ENCODE results near the gene NWD2. TPM values are rescaled to one million over a fixed set of nuclear protein-coding genes. Genes with fewer than 3 reads are reported as not detected.

NWD2 gene
- total and polyA plus RNA-seq, 7 donors: under 0.01 to 2.3 (median 0.35) TPM

DNA sequence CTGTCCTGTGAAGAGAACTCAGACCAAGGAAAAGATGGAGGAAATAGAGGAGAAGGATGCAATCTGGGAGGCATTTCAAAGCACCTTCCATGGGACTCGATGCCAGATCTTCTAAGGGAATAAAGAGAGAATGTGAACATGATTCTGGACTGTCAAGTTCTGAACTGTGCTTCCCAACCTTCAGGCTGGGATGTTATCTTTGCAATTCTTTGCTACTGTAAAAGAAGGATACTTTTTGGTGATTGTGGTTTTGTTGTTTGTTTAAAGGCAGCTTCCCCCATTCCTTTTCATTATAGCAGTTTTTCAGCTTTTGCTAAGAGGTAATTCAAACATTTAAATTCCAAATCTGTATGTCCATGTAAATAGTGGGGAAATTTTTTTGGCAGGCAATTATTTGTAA, 217.3 kb downstream of the NWD2 start:
- Histone ChIP-seq H3K4me3 (no peak overlapping the region), H3K36me3 (no peaks in the 10 kb centered on the region), H3K27ac (no peak overlapping the region), H3K27me3 (peaks cover 0 to 4% (median 0%) of the 10 kb centered on the region in 3 donors), H3K4me1 (no peaks in the 10 kb centered on the region), H3K9me3 (no peaks in the 10 kb centered on the region)
- no peak for DNase-seq
- TF ChIP-seq POLR2A (IDR thresholded peaks at IDR 0.05): no peak
- no peak for TF ChIP-seq EP300 (IDR thresholded peaks at IDR 0.05)
- no peak for TF ChIP-seq POLR2AphosphoS5 (IDR thresholded peaks at IDR 0.05)
- TF ChIP-seq, protein P1, sequence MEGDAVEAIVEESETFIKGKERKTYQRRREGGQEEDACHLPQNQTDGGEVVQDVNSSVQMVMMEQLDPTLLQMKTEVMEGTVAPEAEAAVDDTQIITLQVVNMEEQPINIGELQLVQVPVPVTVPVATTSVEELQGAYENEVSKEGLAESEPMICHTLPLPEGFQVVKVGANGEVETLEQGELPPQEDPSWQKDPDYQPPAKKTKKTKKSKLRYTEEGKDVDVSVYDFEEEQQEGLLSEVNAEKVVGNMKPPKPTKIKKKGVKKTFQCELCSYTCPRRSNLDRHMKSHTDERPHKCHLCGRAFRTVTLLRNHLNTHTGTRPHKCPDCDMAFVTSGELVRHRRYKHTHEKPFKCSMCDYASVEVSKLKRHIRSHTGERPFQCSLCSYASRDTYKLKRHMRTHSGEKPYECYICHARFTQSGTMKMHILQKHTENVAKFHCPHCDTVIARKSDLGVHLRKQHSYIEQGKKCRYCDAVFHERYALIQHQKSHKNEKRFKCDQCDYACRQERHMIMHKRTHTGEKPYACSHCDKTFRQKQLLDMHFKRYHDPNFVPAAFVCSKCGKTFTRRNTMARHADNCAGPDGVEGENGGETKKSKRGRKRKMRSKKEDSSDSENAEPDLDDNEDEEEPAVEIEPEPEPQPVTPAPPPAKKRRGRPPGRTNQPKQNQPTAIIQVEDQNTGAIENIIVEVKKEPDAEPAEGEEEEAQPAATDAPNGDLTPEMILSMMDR (IDR thresholded peaks at IDR 0.05): no peak
- WGBS, 2 donors: 73 to 87% methylated on average over 1 of the region's 1 CpG
- intact Hi-C loops (cut with DNase I): no loop called here

- no peaks in the 10 kb centered on the region for H3K4me1 ChIP-seq
- intact Hi-C loops (cut with DNase I): no loop called here
- H3K27ac ChIP-seq: no peak overlapping the region
- no peaks in the 10 kb centered on the region for H3K9me3 ChIP-seq
- DNase-seq: no peak
- no peak overlapping the region for H3K4me3 ChIP-seq
- 16 to 63% methylated on average over 5 of the region's 5 CpGs for WGBS, 2 donors
- H3K27me3 ChIP-seq: no peaks in the 10 kb centered on the region
- H3K36me3 ChIP-seq: no peaks in the 10 kb centered on the region
- TF ChIP-seq, protein P1 (IDR thresholded peaks at IDR 0.05): no peak
- no peak for TF ChIP-seq EP300 (IDR thresholded peaks at IDR 0.05)
Observed at GRCh38 chr4:37463033-37463856, 218.7 kb downstream of the NWD2 start.

DNA sequence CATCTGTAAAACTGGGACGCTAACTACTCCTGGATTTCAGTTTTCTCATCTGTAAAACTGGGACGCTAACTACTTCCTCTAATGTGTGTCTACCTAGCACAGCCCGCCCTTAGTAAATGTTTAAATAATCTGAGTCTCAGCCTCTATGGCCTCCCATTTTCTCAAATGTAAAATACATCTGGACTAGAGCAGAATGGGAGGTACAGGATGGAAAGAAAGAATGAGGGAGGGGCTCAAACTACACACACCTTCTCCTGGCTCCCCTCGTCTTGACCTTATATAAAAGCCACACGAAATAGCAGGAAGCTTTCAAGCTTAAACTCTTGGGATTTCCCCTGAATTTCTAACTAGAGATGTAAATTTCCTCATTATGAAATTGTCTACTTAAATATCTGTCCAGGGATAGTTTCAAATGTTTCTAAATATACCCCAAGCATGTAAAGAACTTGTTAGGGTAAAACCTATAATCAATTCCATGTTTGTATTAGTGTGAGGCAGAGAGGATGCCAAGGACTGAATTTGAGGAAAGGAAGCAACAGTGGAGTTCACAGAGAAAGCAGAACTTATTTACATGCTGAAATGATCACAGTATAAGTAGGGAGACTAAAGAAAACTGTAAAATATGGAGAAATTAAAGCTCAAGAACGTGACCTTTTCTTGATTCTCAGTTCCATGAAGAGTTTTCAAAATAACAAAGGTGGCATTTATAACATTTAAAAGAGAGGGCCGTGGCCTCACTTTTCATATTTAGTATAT, 220.0 kb downstream of the NWD2 start:
- Histone ChIP-seq H3K27me3 (no peaks in the 10 kb centered on the region), H3K36me3 (no peaks in the 10 kb centered on the region), H3K4me3 (no peak overlapping the region), H3K4me1 (no peaks in the 10 kb centered on the region), H3K27ac (no peak overlapping the region), H3K9me3 (no peaks in the 10 kb centered on the region)
- DNase-seq: no peak
- TF ChIP-seq EP300 (IDR thresholded peaks at IDR 0.05): no peak
- TF ChIP-seq, protein P1 (IDR thresholded peaks at IDR 0.05): no peak
- TF ChIP-seq POLR2A (IDR thresholded peaks at IDR 0.05): no peak
- no peak for TF ChIP-seq POLR2AphosphoS5 (IDR thresholded peaks at IDR 0.05)
- 31 to 60% methylated on average over 7 of the region's 7 CpGs for WGBS, 2 donors
- intact Hi-C loops (cut with DNase I): no loop called here

DNA sequence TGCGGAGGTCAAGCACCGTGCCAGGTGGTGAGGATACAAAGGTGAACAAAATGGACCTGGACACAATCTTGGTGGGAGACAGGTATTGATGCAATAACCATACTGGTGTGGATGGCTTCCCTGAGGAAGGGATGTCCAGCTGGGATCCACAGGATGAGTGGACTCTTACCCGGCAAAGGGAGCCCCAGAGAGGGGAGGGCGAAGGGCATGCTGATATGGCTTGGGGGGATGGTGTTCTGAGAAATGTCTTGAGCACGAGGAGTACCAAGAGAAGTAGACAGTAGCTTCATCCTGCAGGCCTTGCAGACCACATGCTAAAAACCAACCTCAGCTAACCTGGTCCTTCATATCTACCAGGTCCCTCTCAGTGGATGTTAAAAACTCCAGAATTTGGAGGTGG, 220.8 kb downstream of the NWD2 start:
- no peak for TF ChIP-seq EP300 (IDR thresholded peaks at IDR 0.05)
- no peak for TF ChIP-seq POLR2A (IDR thresholded peaks at IDR 0.05)
- TF ChIP-seq, protein P1 (IDR thresholded peaks at IDR 0.05): no peak
- TF ChIP-seq POLR2AphosphoS5 (IDR thresholded peaks at IDR 0.05): no peak
- H3K4me3 ChIP-seq: no peak overlapping the region
- no peak overlapping the region for H3K27ac ChIP-seq
- 82 to 90% methylated on average over 5 of the region's 5 CpGs for WGBS, 2 donors
- H3K27me3 ChIP-seq: no peaks in the 10 kb centered on the region
- H3K4me1 ChIP-seq: no peaks in the 10 kb centered on the region
- no peaks in the 10 kb centered on the region for H3K9me3 ChIP-seq
- no peaks in the 10 kb centered on the region for H3K36me3 ChIP-seq
- no peak for DNase-seq
- intact Hi-C loops (cut with DNase I): no loop called here
